HepG2 (cell line): ENCODE measurements around the gene HIPK4. TPM values are rescaled to one million over a fixed set of nuclear protein-coding genes. Genes with fewer than 3 reads are reported as not detected.
A peak's percentile ranks its signal among the peaks of the same experiment; 100 is the strongest.

Source experiments
- ATAC-seq: fragments of 200-7000 bp; cut with Tn5 transposase; 3 replicates; pipeline ENCODE4 v1.9.1; 2020; ENCODE audit warnings: mild to moderate bottlenecking, moderate library complexity
- BruUV-seq: library from RNA; stranded (reverse); fragments of 400-500 nt; replicated peaks from 2 replicates; lab custom pipeline; 2021; lab: Mats Ljungman, UMichigan
- CTCF ChIA-PET: fragments of 300-600 bp; formaldehyde crosslinking; extraction: SDS; loops from one replicate; lab custom pipeline; 2021; ENCODE audit warnings: low total read pairs, inconsistent platforms, low intra/inter-chr PET ratio; lab: Yijun Ruan, JAX
- POLR2A ChIA-PET: fragments of 350-600 bp; sonication (Branson Sonifier 250); formaldehyde crosslinking; loops from one replicate; lab custom pipeline; 2020; ENCODE audit warnings: antibody characterized with exemption, inconsistent platforms; lab: Yijun Ruan, JAX
- DNase-seq: peaks from one replicate; pipeline ENCODE4 v3.0.0-alpha.2; 2015; ENCODE audit warnings: low spot score
- FAIRE-seq: peaks from 3 replicates; lab custom pipeline; 2011; peaks lifted over from hg19 to GRCh38; lab: Jason Lieb, UNC
- H2AFZ ChIP-seq: one replicate; pipeline ENCODE4 v1.6.1; 2011; ENCODE audit warnings: low read length, inconsistent platforms
- H3K27ac ChIP-seq: fragments of 300-600 bp; 3 replicates; pipeline ENCODE4 v1.8.0; 2011; ENCODE audit warnings: mixed run types, mild to moderate bottlenecking, mixed read lengths, low read length, inconsistent platforms; ENCODE audit not compliant: insufficient read depth; ENCODE audit errors: extremely low read length
- H3K27me3 ChIP-seq, 2 experiments: fragments of 200-600 bp in 1 of 2; 2 replicates in 1 of 2; 3 replicates in 1 of 2; pipeline versions ENCODE4 v1.6.0 to v1.8.0; 2011; ENCODE audit warnings: low read length in 2 of 2, mild to moderate bottlenecking in 2 of 2, moderate library complexity in 2 of 2, inconsistent platforms in 1 of 2; ENCODE audit not compliant: insufficient read depth in 2 of 2, control insufficient read depth in 1 of 2
- H3K36me3 ChIP-seq, 2 experiments: fragments of 200-600 bp in 1 of 2; replicated peaks in 1 of 2; 2 replicates in 1 of 2; 3 replicates in 1 of 2; pipeline versions ENCODE4 v1.5.1 to v1.8.0; 2011; ENCODE audit warnings: low read length in 2 of 2, inconsistent platforms in 1 of 2; ENCODE audit not compliant: insufficient read depth in 2 of 2, control insufficient read depth in 1 of 2
- H3K4me1 ChIP-seq: 2 replicates; pipeline ENCODE4 v1.5.1; 2012; ENCODE audit warnings: low read length, inconsistent platforms; ENCODE audit not compliant: insufficient read depth
- H3K4me2 ChIP-seq: 2 replicates; pipeline ENCODE4 v1.6.0; 2011; ENCODE audit warnings: low read depth, low read length, inconsistent platforms
- H3K4me3 ChIP-seq, 3 experiments: fragments of 200-600 bp in 1 of 3; sonication (generic), shearing (Covaris generic) in 1 of 3; replicated peaks in 1 of 3; 2 replicates each; pipeline ENCODE4 v1.5.1; 2011 to 2016; ENCODE audit warnings: low read length in 3 of 3, inconsistent platforms in 2 of 3, low read depth in 2 of 3, mild to moderate bottlenecking in 2 of 3, control low read depth in 1 of 3, mixed read lengths in 1 of 3; ENCODE audit not compliant: insufficient read depth in 1 of 3
- H3K79me2 ChIP-seq: one replicate; pipeline ENCODE4 v1.6.1; 2011; ENCODE audit warnings: low read length, inconsistent platforms; ENCODE audit not compliant: insufficient read depth
- H3K9ac ChIP-seq: 2 replicates; pipeline ENCODE4 v1.6.0; 2011; ENCODE audit warnings: mild to moderate bottlenecking, low read depth, low read length, inconsistent platforms; ENCODE audit not compliant: insufficient read depth
- H3K9me3 ChIP-seq: 2 replicates; pipeline ENCODE4 v1.5.1; 2012; ENCODE audit warnings: mild to moderate bottlenecking, low read length
- H4K20me1 ChIP-seq: 2 replicates; pipeline ENCODE4 v1.6.0; 2011; ENCODE audit warnings: inconsistent platforms, mild to moderate bottlenecking, low read length, moderate library complexity; ENCODE audit not compliant: insufficient read depth
- ELF3 ChIP-seq: IDR thresholded peaks from 2 replicates; pipeline ENCODE4 v1.6.1; 2016; ENCODE audit warnings: missing genetic modification reagents, missing compliant biosample characterization
- MAF1 ChIP-seq: sonication (generic); formaldehyde crosslinking; IDR thresholded peaks from 2 replicates; pipeline ENCODE4 v1.5.0; 2020; ENCODE audit warnings: missing genetic modification reagents, borderline replicate concordance
- MIXL1 ChIP-seq: IDR thresholded peaks from 2 replicates; pipeline ENCODE4 v1.6.1; 2016
- MTERF4 ChIP-seq: sonication (generic); formaldehyde crosslinking; IDR thresholded peaks from 2 replicates; pipeline ENCODE4 v1.8.0; 2023; ENCODE audit warnings: mild to moderate bottlenecking, missing genetic modification reagents
- SMAD9 ChIP-seq: sonication (generic); formaldehyde crosslinking; IDR thresholded peaks from 2 replicates; pipeline ENCODE4 v1.5.1; 2020; ENCODE audit warnings: mild to moderate bottlenecking, missing genetic modification reagents
- SNAPC2 ChIP-seq: sonication (generic); formaldehyde crosslinking; IDR thresholded peaks from 2 replicates; pipeline ENCODE4 v1.8.1; 2022; ENCODE audit warnings: mild to moderate bottlenecking, missing genetic modification reagents
- SSRP1 ChIP-seq: IDR thresholded peaks from 2 replicates; pipeline ENCODE4 v1.6.1; 2016; ENCODE audit warnings: control low read depth
- TCF12 ChIP-seq, 2 experiments: fragments of 450-650 bp in 1 of 2; sonication (generic) in 1 of 2; formaldehyde crosslinking in 1 of 2; IDR thresholded peaks; 2 replicates each; pipeline versions ENCODE4 v1.6.1 to v1.8.0; 2017 to 2022; ENCODE audit warnings: antibody characterized with exemption in 1 of 2, mild to moderate bottlenecking in 1 of 2, missing genetic modification reagents in 1 of 2, moderate library complexity in 1 of 2
- ZIK1 ChIP-seq: sonication (generic); formaldehyde crosslinking; IDR thresholded peaks from 2 replicates; pipeline ENCODE4 v1.5.0; 2020; ENCODE audit warnings: mild to moderate bottlenecking, low read depth, missing genetic modification reagents, borderline replicate concordance
- ZNF121 ChIP-seq: sonication (generic); formaldehyde crosslinking; IDR thresholded peaks from 2 replicates; pipeline ENCODE4 v1.5.0; 2020; ENCODE audit warnings: mild to moderate bottlenecking, missing genetic modification reagents
- ZNF691 ChIP-seq: sonication (generic); formaldehyde crosslinking; IDR thresholded peaks from 2 replicates; pipeline ENCODE4 v1.4.0; 2020; ENCODE audit warnings: missing genetic modification reagents, low read depth, mild to moderate bottlenecking, borderline replicate concordance
- ZNF704 ChIP-seq: sonication (generic); formaldehyde crosslinking; IDR thresholded peaks from 2 replicates; pipeline ENCODE4 v1.8.1; 2023; ENCODE audit warnings: mild to moderate bottlenecking, inconsistent platforms, moderate library complexity, missing genetic modification reagents, borderline replicate concordance
- WGBS: methylation state at CpG from one replicate; pipeline ENCODE4 v1.1.6; 2017; ENCODE audit warnings: low lambda C conversion rate; 5-methylcytosine and 5-hydroxymethylcytosine counted together
- in situ Hi-C: cut with HindIII; loops from 2 replicates; pipeline ENCODE4 v1.10.0; 2017; ENCODE audit warnings: low pct_unique_long_range_greater_than_20kb; ENCODE audit not compliant: extremely low pct_ligation_motif_present
- intact Hi-C: fragments of 100-400 bp; cut with micrococcal nuclease; formaldehyde crosslinking; loops from one replicate; pipeline ENCODE4 v1.10.0; 2022; ENCODE audit not compliant: unreplicated experiment
- polyA plus RNA-seq, 8 experiments: library from polyadenylated mRNA; depleted of rRNA in 3 of 8; stranded (reverse) in 7 of 8; unstranded in 1 of 8; fragments of >200 nt; fragmentation: Illumina TruSeq in 4 of 8; extraction: Trizol in 4 of 8; gene quantifications; 2 replicates each; pipeline versions ENCODE4 v1.2.1 to v1.2.3, GENCODE V29; 2011 to 2016; ENCODE audit warnings: low read depth in 4 of 8, missing spikeins in 1 of 8, mixed read lengths in 1 of 8; ENCODE audit not compliant: insufficient read depth in 1 of 8
- total RNA-seq, 5 experiments: library from RNA; depleted of rRNA; stranded (reverse); fragments of >200 nt; fragmentation: Illumina TruSeq; extraction: Trizol; gene quantifications; 2 replicates each; pipeline ENCODE4 v1.2.3, GENCODE V29; 2016; ENCODE audit warnings: low read depth in 1 of 5

Gene HIPK4
- total and polyA plus RNA-seq, 2 of the 13 experiments (the other 11 are each of a cell fraction or from before 2014, with no cell fraction given) = 0.03 TPM; not detected in 1

GRCh38 chr19:40419780-40420179, 29.8 kb upstream of the HIPK4 start:
- no peak overlapping the region for H2AFZ ChIP-seq
- BruUV-seq = no TSS peak
- no peaks in the 10 kb centered on the region for H4K20me1 ChIP-seq
- no peak for ATAC-seq
- peaks cover 7% of the 10 kb centered on the region for H3K79me2 ChIP-seq
- intact Hi-C loops (loop anchor here (2.0 to 10.0 kb wide), 2 partner anchors 25 to 75 kb away; partner anchors contain the start of genes C19orf47, PLD3 and SERTAD3), in situ Hi-C loops (no loop called here)
- no peak overlapping the region for H3K9ac ChIP-seq
- no peaks in the 10 kb centered on the region; a peak in 1 of 5 replicates for H3K27me3 ChIP-seq
- H3K4me2 ChIP-seq = no peak overlapping the region
- no peak for DNase-seq
- no peak for TF ChIP-seq SMAD9 (CRISPR knock-in tag)
- no peak for TF ChIP-seq ELF3
- no peak for TF ChIP-seq ZNF704 (CRISPR knock-in tag)
- TF ChIP-seq ZNF121 = peak; percentile 86
- no peak for TF ChIP-seq SNAPC2 (CRISPR knock-in tag)
- no peak for TF ChIP-seq MAF1
- TF ChIP-seq MIXL1 (CRISPR knock-in tag) = no peak
- TF ChIP-seq ZNF691 (CRISPR knock-in tag) = peak; percentile 97
- TF ChIP-seq TCF12 (IDR thresholded peaks at IDR 0.05) = no peak
- 0 out of 2 replicates have a peak, but pooled peaks have one; percentile 29 for TF ChIP-seq TCF12 (CRISPR knock-in tag; IDR thresholded peaks at IDR 0.05)
- TF ChIP-seq ZIK1 (CRISPR knock-in tag) = no peak
- TF ChIP-seq SSRP1 (CRISPR knock-in tag) = no peak
- TF ChIP-seq MTERF4 (CRISPR knock-in tag) = no peak
- H3K27ac ChIP-seq = no peak overlapping the region
- peaks cover 57% of the 10 kb centered on the region for H3K4me1 ChIP-seq
- H3K36me3 ChIP-seq = peaks cover 0 to 2% of the 10 kb centered on the region in 2 experiments; a peak in 1 of 5 replicates
- H3K9me3 ChIP-seq = no peaks in the 10 kb centered on the region
- no peak overlapping the region for H3K4me3 ChIP-seq
- POLR2A ChIA-PET = interaction anchor here (1.0 to 2.2 kb wide), 6 partner anchors 9 to 44 kb away, joined by 3 to 50 read pairs (median 17); partner anchors contain the start of gene SERTAD3
- 60% methylated on average over 3 of the region's 5 CpGs for WGBS
- FAIRE-seq = no peak
- CTCF ChIA-PET = no interaction called here
